Measurements from ENCODE around the gene APOC3. TPM values are rescaled to one million over a fixed set of nuclear protein-coding genes. Genes with fewer than 3 reads are reported as not detected.

APOC3 gene
- total RNA-seq, 1 experiment from 2014 or later: 3.5 TPM

GRCh38 chr11:116823031-116823843, 6.5 kb upstream of the APOC3 start, which contains the start of gene APOA4:
Gene APOA4, minus strand, starts transcription at chr11:116823304. Its CDS starts 113 bp downstream, at chr11:116823191.
- no peaks in the 10 kb centered on the region for H3K9me2 ChIP-seq (ENCODE audit: insufficient read depth)
- intact Hi-C loops (cut with micrococcal nuclease): no loop called here
- H3K27me3 ChIP-seq (ENCODE audit: insufficient read depth, low read length): no peaks in the 10 kb centered on the region
- no peak within 1 kb of the TSS for H3K4me2 ChIP-seq (ENCODE audit: low read length)
- no peak within 1 kb of the TSS for H2AFZ ChIP-seq (ENCODE audit: low read depth, low read length, poor library complexity, severe bottlenecking)
- no peak within 1 kb of the TSS for H3K4me3 ChIP-seq (replicated peaks in 1 of 2; ENCODE audit: low read depth in 1 of 2, low read length in 2 of 2)
- H4K20me1 ChIP-seq (ENCODE audit: insufficient read depth): no peaks in the 10 kb centered on the region
- H3K36me3 ChIP-seq (ENCODE audit: control insufficient read depth in 1 of 2, insufficient read depth in 2 of 2, low read length in 2 of 2): no peaks in the 10 kb centered on the region
- no peak for ATAC-seq
- ChIA-PET RAD21 (ENCODE audit: low non-redundant PET in 1 of 2, low total read pairs in 2 of 2, uncharacterized antibody in 2 of 2, unreplicated experiment in 2 of 2) (no interaction called here), POLR2A (no interaction called here), CTCF (no interaction called here)
- no TSS peak for BruUV-seq (replicated peaks)
- no peaks in the 10 kb centered on the region for H3K9me3 ChIP-seq (ENCODE audit: control insufficient read depth in 1 of 2, insufficient read depth in 1 of 2, low read depth in 1 of 2, low read length in 2 of 2)
- no peak within 1 kb of the TSS for H3K27ac ChIP-seq (ENCODE audit: low read depth, low read length)
- H3K79me2 ChIP-seq (ENCODE audit: insufficient read depth, low read length): no peaks in the 10 kb centered on the region
- no peak within 1 kb of the TSS for H3K9ac ChIP-seq (ENCODE audit: low read length)
- DNase-seq (ENCODE audit: low read depth, low spot score): no peak
- TF ChIP-seq SIN3A (IDR thresholded peaks at IDR 0.05; ENCODE audit: low read depth) (no peak), CBX3 (IDR thresholded peaks at IDR 0.05; ENCODE audit: low read depth) (no peak), SRF (IDR thresholded peaks at IDR 0.05; ENCODE audit: low read depth) (no peak), EGR1 (IDR thresholded peaks at IDR 0.05; ENCODE audit: low read depth) (no peak), MAX (IDR thresholded peaks at IDR 0.05) (no peak), EZH2 (IDR thresholded peaks at IDR 0.05) (no peak), EZH2phosphoT487 (IDR thresholded peaks at IDR 0.05; ENCODE audit: borderline replicate concordance) (no peak)
- no peaks in the 10 kb centered on the region for H3K4me1 ChIP-seq (ENCODE audit: control insufficient read depth in 1 of 2, insufficient read depth in 2 of 2, low read length in 2 of 2)

GRCh38 chr11:116825434-116825833, 4.3 kb upstream of the APOC3 start:
- CTCF ChIA-PET: no interaction called here
- no TSS peak for BruUV-seq (replicated peaks)
- no peak overlapping the region for H3K9ac ChIP-seq (ENCODE audit: low read length)
- intact Hi-C loops (cut with micrococcal nuclease): no loop called here
- ATAC-seq (no peak), DNase-seq (ENCODE audit: low read depth, low spot score) (no peak)
- no peak overlapping the region for H3K4me3 ChIP-seq (replicated peaks in 1 of 2; ENCODE audit: low read depth in 1 of 2, low read length in 2 of 2)
- POLR2A ChIA-PET: no interaction called here
- no peaks in the 10 kb centered on the region for H3K9me3 ChIP-seq (ENCODE audit: control insufficient read depth in 1 of 2, insufficient read depth in 1 of 2, low read depth in 1 of 2, low read length in 2 of 2)
- no peak overlapping the region for H3K4me2 ChIP-seq (ENCODE audit: low read length)
- no peaks in the 10 kb centered on the region for H3K4me1 ChIP-seq (ENCODE audit: control insufficient read depth in 1 of 2, insufficient read depth in 2 of 2, low read length in 2 of 2)
- H3K27me3 ChIP-seq (ENCODE audit: insufficient read depth, low read length): no peaks in the 10 kb centered on the region
- no peak overlapping the region for H3K27ac ChIP-seq (ENCODE audit: low read depth, low read length)
- no peaks in the 10 kb centered on the region for H3K9me2 ChIP-seq (ENCODE audit: insufficient read depth)
- H2AFZ ChIP-seq (ENCODE audit: low read depth, low read length, poor library complexity, severe bottlenecking): no peak overlapping the region
- H4K20me1 ChIP-seq (ENCODE audit: insufficient read depth): no peaks in the 10 kb centered on the region
- H3K36me3 ChIP-seq (ENCODE audit: control insufficient read depth in 1 of 2, insufficient read depth in 2 of 2, low read length in 2 of 2): no peaks in the 10 kb centered on the region
- H3K79me2 ChIP-seq (ENCODE audit: insufficient read depth, low read length): no peaks in the 10 kb centered on the region
- RAD21 ChIA-PET (ENCODE audit: low non-redundant PET in 1 of 2, low total read pairs in 2 of 2, uncharacterized antibody in 2 of 2, unreplicated experiment in 2 of 2): no interaction called here
- TF ChIP-seq JUND (IDR thresholded peaks at IDR 0.05): no peak
- TF ChIP-seq CBX3 (IDR thresholded peaks at IDR 0.05; ENCODE audit: low read depth): no peak
- no peak for TF ChIP-seq EZH2 (IDR thresholded peaks at IDR 0.05)
- no peak for TF ChIP-seq CTCF (IDR thresholded peaks at IDR 0.05 in 2 of 3, conservative IDR thresholded peaks at IDR 0.05 in 1 of 3; ENCODE audit: borderline replicate concordance in 1 of 3, insufficient read depth in 1 of 3, low read depth in 2 of 3, low read length in 2 of 3)
- TF ChIP-seq CEBPB (IDR thresholded peaks at IDR 0.05; ENCODE audit: low read depth): no peak
- TF ChIP-seq SP1 (IDR thresholded peaks at IDR 0.05; ENCODE audit: low read depth): no peak
- no peak for TF ChIP-seq REST (IDR thresholded peaks at IDR 0.05; ENCODE audit: low read depth)
- TF ChIP-seq SIN3A (IDR thresholded peaks at IDR 0.05; ENCODE audit: low read depth): no peak
- TF ChIP-seq ATF3 (IDR thresholded peaks at IDR 0.05): no peak
- no peak for TF ChIP-seq SRF (IDR thresholded peaks at IDR 0.05; ENCODE audit: low read depth)
- TF ChIP-seq EGR1 (IDR thresholded peaks at IDR 0.05; ENCODE audit: low read depth): no peak
- no peak for TF ChIP-seq EZH2phosphoT487 (IDR thresholded peaks at IDR 0.05; ENCODE audit: borderline replicate concordance)
- TF ChIP-seq ZFX (IDR thresholded peaks at IDR 0.05): no peak

All from HCT116 (cell line).